Measurements from ENCODE around the gene PARD3. TPM values are rescaled to one million over a fixed set of nuclear protein-coding genes. Genes with fewer than 3 reads are reported as not detected.

Gene PARD3
- total RNA-seq, 6 experiments from 2014 or later, result 19.1 to 27.8 (median 22.0) TPM

GRCh38 chr10:34651416-34652195 lies 163.5 kb downstream of the PARD3 start:
- WGBS (ENCODE audit: insufficient coverage, low coverage, low lambda C conversion rate, missing lambda C conversion rate), result 72% methylated on average over 12 of the region's 12 CpGs
- H3K27me3 ChIP-seq, result no peaks in the 10 kb centered on the region
- no peak overlapping the region for H3K4me3 ChIP-seq
- ATAC-seq (no peak), DNase-seq (no peak)
- no peak overlapping the region for H3K27ac ChIP-seq
- peaks cover 0 to 26% (median 7%) of the 10 kb centered on the region in 4 donors for H3K4me1 ChIP-seq
- no peaks in the 10 kb centered on the region for H3K36me3 ChIP-seq
- no peak for TF ChIP-seq POLR2A (IDR thresholded peaks at IDR 0.05)
- TF ChIP-seq, protein P1, sequence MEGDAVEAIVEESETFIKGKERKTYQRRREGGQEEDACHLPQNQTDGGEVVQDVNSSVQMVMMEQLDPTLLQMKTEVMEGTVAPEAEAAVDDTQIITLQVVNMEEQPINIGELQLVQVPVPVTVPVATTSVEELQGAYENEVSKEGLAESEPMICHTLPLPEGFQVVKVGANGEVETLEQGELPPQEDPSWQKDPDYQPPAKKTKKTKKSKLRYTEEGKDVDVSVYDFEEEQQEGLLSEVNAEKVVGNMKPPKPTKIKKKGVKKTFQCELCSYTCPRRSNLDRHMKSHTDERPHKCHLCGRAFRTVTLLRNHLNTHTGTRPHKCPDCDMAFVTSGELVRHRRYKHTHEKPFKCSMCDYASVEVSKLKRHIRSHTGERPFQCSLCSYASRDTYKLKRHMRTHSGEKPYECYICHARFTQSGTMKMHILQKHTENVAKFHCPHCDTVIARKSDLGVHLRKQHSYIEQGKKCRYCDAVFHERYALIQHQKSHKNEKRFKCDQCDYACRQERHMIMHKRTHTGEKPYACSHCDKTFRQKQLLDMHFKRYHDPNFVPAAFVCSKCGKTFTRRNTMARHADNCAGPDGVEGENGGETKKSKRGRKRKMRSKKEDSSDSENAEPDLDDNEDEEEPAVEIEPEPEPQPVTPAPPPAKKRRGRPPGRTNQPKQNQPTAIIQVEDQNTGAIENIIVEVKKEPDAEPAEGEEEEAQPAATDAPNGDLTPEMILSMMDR (IDR thresholded peaks at IDR 0.05), result no peak
- no peaks in the 10 kb centered on the region for H3K9me3 ChIP-seq
- intact Hi-C loops (cut with DNase I), result no loop called here

DNA sequence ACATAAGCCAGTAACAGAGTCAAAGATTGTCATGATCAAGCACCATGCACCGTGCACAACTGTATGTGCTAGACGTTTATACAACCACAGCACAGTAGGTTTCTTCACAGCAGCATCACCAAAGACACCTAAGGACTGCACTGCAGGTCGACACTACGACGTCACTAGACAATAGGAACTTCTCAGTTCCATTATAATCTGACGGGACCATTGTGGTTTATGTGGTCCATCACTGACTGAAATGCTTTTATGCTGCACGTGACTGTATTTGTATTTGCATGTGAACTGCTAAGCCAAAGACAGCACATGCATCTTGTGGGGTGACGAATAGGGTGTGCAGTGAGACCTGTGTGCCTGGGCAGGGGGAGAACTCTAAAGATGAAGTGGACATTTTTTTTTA lies 164.9 kb downstream of the PARD3 start:
- H3K27ac ChIP-seq, result no peak overlapping the region
- peaks cover 0 to 23% (median 7%) of the 10 kb centered on the region in 4 donors for H3K4me1 ChIP-seq
- WGBS (ENCODE audit: insufficient coverage, low coverage, low lambda C conversion rate, missing lambda C conversion rate), result 77% methylated on average over 7 of the region's 8 CpGs
- ATAC-seq (no peak), DNase-seq (no peak)
- no peaks in the 10 kb centered on the region for H3K27me3 ChIP-seq
- intact Hi-C loops (cut with DNase I), result no loop called here
- no peaks in the 10 kb centered on the region for H3K36me3 ChIP-seq
- TF ChIP-seq POLR2A (IDR thresholded peaks at IDR 0.05), result no peak
- TF ChIP-seq, protein P1 (IDR thresholded peaks at IDR 0.05), result no peak
- no peak overlapping the region for H3K4me3 ChIP-seq
- H3K9me3 ChIP-seq, result no peaks in the 10 kb centered on the region

- Histone ChIP-seq H3K9me3 (no peaks in the 10 kb centered on the region), H3K4me3 (no peak overlapping the region), H3K4me1 (peaks cover 0 to 21% (median 4%) of the 10 kb centered on the region in 4 donors), H3K36me3 (no peaks in the 10 kb centered on the region), H3K27me3 (no peaks in the 10 kb centered on the region), H3K27ac (no peak overlapping the region)
- no peak for ATAC-seq
- no peak for DNase-seq
- TF ChIP-seq, protein P1 (IDR thresholded peaks at IDR 0.05), result no peak
- no peak for TF ChIP-seq POLR2A (IDR thresholded peaks at IDR 0.05)
- 93% methylated on average over 3 of the region's 3 CpGs for WGBS (ENCODE audit: insufficient coverage, low coverage, low lambda C conversion rate, missing lambda C conversion rate)
- intact Hi-C loops (cut with DNase I), result no loop called here
Measured at GRCh38 chr10:34649385-34649784, 165.7 kb downstream of the PARD3 start.

GRCh38 chr10:34648919-34649318 lies 166.2 kb downstream of the PARD3 start:
- 93% methylated on average over 2 of the region's 5 CpGs for WGBS (ENCODE audit: insufficient coverage, low coverage, low lambda C conversion rate, missing lambda C conversion rate)

More at GRCh38 chr10:34648919-34649318, 166.2 kb downstream of the PARD3 start:
- no peak for TF ChIP-seq POLR2A (IDR thresholded peaks at IDR 0.05)
- TF ChIP-seq, protein P1 (IDR thresholded peaks at IDR 0.05), result no peak
- ATAC-seq (no peak), DNase-seq (no peak)
- Histone ChIP-seq H3K36me3 (no peaks in the 10 kb centered on the region), H3K4me3 (no peak overlapping the region), H3K9me3 (no peaks in the 10 kb centered on the region), H3K27ac (no peak overlapping the region), H3K4me1 (peaks cover 0 to 17% (median 1%) of the 10 kb centered on the region in 4 donors), H3K27me3 (no peaks in the 10 kb centered on the region)
- intact Hi-C loops (cut with DNase I), result no loop called here
